GM12874 (cell line): ENCODE data around the gene WDR20.

Experiments used
- TF ChIP-seq, protein P1 (sequence below): IDR thresholded peaks from 2 replicates; pipeline ENCODE4 v1.5.1; 2011; ENCODE audit warnings: low read depth, mild to moderate bottlenecking, control low read depth, low read length, moderate library complexity; ENCODE audit not compliant: insufficient read depth

The WDR20 gene

DNA sequence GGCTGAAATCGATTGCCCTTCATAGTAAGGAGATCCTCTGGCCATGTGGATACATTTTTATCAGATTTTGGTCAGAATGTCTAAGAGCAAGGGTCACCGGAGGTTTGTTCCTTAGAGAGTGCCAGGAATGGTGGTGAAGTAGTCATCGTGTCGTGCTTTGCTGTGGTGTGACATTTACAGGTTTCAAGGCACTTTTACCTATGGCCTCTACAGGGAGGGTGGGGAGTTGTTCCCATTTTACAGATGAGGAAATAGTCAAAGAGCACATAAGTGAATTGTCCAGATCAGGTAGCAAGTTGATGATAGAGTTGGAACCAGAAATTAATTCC, 57.2 kb downstream of the WDR20 start:
- TF ChIP-seq, protein P1, sequence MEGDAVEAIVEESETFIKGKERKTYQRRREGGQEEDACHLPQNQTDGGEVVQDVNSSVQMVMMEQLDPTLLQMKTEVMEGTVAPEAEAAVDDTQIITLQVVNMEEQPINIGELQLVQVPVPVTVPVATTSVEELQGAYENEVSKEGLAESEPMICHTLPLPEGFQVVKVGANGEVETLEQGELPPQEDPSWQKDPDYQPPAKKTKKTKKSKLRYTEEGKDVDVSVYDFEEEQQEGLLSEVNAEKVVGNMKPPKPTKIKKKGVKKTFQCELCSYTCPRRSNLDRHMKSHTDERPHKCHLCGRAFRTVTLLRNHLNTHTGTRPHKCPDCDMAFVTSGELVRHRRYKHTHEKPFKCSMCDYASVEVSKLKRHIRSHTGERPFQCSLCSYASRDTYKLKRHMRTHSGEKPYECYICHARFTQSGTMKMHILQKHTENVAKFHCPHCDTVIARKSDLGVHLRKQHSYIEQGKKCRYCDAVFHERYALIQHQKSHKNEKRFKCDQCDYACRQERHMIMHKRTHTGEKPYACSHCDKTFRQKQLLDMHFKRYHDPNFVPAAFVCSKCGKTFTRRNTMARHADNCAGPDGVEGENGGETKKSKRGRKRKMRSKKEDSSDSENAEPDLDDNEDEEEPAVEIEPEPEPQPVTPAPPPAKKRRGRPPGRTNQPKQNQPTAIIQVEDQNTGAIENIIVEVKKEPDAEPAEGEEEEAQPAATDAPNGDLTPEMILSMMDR = no peak

DNA sequence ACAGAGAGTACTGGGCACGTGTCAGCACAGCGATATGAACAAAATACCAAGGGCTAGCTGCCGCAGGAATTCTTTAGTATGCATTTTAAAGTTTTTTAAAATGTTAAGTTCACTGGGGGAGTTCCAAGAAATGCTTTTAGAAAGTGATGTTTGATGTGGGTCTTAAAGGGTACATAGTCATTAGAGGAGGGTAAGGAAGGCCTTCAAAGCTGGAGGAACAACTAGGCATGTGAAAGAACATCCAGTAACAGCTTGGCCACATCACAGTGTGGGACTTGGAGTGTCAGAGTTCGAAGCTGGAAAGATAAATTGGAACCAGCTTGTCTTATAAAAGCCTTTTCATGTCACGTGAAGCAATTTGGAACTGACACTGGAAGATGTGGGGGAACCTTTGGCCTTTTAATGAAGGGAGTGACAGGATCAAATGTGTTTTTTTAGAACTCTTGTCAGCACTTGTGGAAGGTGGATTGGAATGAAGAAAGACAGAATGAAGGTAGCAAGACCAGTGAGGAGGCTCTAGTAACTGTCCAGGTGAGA, 57.7 kb downstream of the WDR20 start:
- TF ChIP-seq, protein P1 = no peak

DNA sequence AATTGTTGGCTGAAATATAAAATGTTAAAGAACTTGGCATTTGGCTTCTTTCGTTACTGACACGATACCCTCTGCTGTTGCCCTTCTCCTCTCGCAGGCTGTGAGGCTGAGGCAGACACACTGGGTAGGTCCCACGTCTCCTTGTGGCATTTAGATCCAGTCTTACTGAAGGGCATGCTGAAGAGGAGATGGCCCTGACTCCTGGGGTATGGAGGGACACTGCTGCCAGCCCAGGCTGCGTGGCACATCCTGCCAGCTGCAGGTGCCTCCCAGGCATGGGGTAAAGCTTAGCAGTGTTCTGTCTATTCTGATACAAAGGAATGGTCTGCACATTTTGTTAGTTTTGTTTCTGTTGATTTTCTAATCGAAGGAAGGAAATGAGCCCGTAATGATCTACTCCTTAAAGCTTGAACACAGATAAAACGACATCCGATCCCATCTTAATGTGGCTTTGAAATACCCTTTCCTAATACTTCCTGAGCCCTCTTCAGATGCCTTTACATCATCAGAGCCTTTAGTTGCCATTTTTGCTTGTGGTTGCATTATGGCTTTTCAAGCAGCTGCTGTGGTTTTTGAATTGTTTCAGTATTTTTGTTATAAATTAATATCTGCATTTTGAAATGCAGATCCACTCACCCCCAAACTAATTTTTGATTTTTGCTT, 61.1 kb downstream of the WDR20 start:
- TF ChIP-seq, protein P1 = no peak

DNA sequence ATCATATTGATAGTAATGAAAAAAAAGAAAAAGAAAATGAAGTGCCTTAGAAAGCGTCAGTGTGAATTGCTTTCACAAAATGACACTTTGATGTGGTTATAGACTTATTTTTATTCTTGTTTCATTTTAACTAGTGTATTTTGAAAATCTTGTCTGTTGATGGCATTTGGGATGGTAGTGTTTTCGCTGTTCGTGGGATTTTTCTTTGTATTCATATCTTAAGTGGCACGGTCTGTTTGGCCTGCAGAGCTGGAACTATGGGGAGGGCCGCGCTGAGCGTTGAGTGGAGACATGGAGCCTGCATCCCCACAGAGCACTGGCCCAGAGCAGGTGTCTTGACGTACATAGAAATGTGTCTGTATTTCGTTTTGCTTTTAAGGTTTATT, 61.6 kb downstream of the WDR20 start:
- TF ChIP-seq, protein P1 = no peak

DNA sequence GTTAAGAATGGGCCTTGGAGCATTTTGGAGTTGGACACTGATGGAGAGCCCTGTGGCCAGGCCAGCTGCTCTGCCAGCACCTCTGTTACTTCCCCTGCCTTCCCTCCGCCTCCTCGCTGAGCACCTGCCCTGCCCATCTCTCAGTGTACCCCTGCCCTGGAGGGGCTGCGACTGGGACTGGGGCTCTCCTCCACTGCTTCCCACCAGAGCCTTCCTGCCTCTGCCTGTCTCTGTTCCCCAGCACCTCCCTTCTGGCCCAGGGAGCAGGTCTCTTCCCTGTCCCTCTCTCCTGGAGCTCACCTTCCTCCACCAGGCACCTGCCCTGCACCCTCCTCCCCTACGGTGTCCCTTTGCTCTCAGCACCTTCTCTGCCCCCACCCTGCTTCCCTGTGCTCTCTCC, 62.1 kb downstream of the WDR20 start:
- TF ChIP-seq, protein P1 = no peak

DNA sequence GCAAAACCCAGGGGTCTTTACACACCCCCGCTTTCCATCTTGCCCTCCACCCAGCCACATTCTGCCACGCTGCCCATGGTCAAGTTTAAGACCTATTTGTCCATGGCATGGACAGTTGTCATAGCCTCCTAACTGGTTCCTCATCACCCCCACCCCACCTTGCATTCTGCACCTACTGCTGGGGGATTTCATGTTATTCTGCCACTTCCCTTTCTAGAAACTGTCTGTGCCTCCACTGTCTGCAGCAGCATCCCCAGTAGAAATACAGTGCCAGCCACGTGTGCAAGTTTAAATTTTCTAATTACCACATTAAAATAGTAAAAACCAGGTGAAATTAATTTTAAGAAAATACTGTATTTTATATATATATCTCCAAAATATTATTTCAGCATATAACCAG, 63.2 kb downstream of the WDR20 start:
- TF ChIP-seq, protein P1 = no peak

DNA sequence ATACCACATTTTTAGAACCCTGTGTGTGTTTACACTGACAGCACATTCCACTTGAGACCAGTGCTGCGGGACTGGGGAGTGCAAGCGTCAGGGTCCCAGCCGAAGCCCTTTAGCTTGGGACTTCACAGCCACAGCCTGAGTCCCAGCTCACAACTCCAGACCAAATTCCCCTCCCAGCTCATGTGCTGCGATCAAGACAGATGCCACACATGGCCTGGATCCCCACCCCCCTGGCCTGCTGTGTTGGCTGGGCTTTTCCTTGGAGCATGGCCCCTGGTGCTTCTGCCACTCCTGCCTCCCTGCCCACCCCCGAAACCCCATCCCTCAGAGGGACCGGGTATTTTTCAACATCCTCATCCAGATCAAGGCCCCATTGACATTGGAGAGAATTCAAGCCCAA, 63.7 kb downstream of the WDR20 start:
- TF ChIP-seq, protein P1 = no peak
